H1 (cell line): ENCODE measurements around the gene DIP2C. TPM values are rescaled to one million over a fixed set of nuclear protein-coding genes. Genes with fewer than 3 reads are reported as not detected.

Source experiments
- CTCF ChIA-PET: fragments of 300-600 bp; sonication (Branson Sonifier 250); formaldehyde crosslinking; loops from one replicate; lab custom pipeline; 2021; ENCODE audit not compliant: partially characterized antibody; lab: Charles Lee
- POLR2A ChIA-PET: fragments of 300-600 bp; sonication (Branson Sonifier 250); formaldehyde crosslinking; loops from one replicate; lab custom pipeline; 2021; ENCODE audit warnings: inconsistent platforms; ENCODE audit not compliant: partially characterized antibody; lab: Charles Lee
- DNase-seq, 2 experiments: peaks; one replicate each; pipeline versions ENCODE4 v3.0.0 to v3.0.0-alpha.2; 2010 to 2022; ENCODE audit warnings: low spot score in 2 of 2, low read depth in 1 of 2, mixed read lengths in 1 of 2
- FAIRE-seq: peaks from 2 replicates; lab custom pipeline; 2011; peaks lifted over from hg19 to GRCh38; lab: Jason Lieb, UNC
- H2AFZ ChIP-seq: 2 replicates; pipeline ENCODE4 v1.8.1; 2012; ENCODE audit warnings: low read length, inconsistent platforms
- H2AK5ac ChIP-seq: 2 replicates; pipeline ENCODE4 v1.6.1; 2013; ENCODE audit warnings: low read depth, low read length
- H2BK120ac ChIP-seq: replicated peaks from 2 replicates; pipeline ENCODE3; 2013; ENCODE audit warnings: low read depth, low read length, inconsistent platforms
- H2BK12ac ChIP-seq: 2 replicates; pipeline ENCODE4 v1.6.1; 2013; ENCODE audit warnings: low read depth, low read length
- H2BK15ac ChIP-seq: 2 replicates; pipeline ENCODE4 v1.6.1; 2013; ENCODE audit warnings: low read length
- H2BK20ac ChIP-seq: 2 replicates; pipeline ENCODE4 v1.6.1; 2013; ENCODE audit warnings: low read length
- H2BK5ac ChIP-seq: 2 replicates; pipeline ENCODE4 v1.6.1; 2013; ENCODE audit warnings: low read depth, low read length
- H3K14ac ChIP-seq: 2 replicates; pipeline ENCODE4 v1.6.1; 2013; ENCODE audit warnings: inconsistent platforms; ENCODE audit not compliant: insufficient read length
- H3K18ac ChIP-seq: 2 replicates; pipeline ENCODE4 v1.6.1; 2013; ENCODE audit warnings: low read length; ENCODE audit errors: extremely low read depth
- H3K23ac ChIP-seq: 2 replicates; pipeline ENCODE4 v1.6.1; 2013; ENCODE audit warnings: inconsistent platforms; ENCODE audit not compliant: insufficient read length
- H3K23me2 ChIP-seq: 2 replicates; pipeline ENCODE4 v1.6.1; 2013; ENCODE audit warnings: low read depth, low read length
- H3K27ac ChIP-seq: 2 replicates; pipeline ENCODE4 v1.6.1; 2011; ENCODE audit warnings: low read depth, low read length, inconsistent platforms
- H3K27me3 ChIP-seq, 4 experiments: replicated peaks in 1 of 4; 1 replicate in 1 of 4; 2 replicates in 3 of 4; pipeline versions ENCODE4 v1.6.1 to v1.8.1; 2011 to 2013; ENCODE audit warnings: low read length in 3 of 4, mild to moderate bottlenecking in 3 of 4, inconsistent platforms in 2 of 4, mixed read lengths in 2 of 4, moderate library complexity in 1 of 4; ENCODE audit not compliant: control insufficient read depth in 3 of 4, insufficient read depth in 3 of 4; ENCODE audit errors: extremely low read depth in 1 of 4
- H3K36me3 ChIP-seq, 4 experiments: 2 replicates each; pipeline versions ENCODE4 v1.6.1 to v1.8.1; 2011 to 2013; ENCODE audit warnings: mild to moderate bottlenecking in 4 of 4, low read length in 3 of 4, moderate library complexity in 2 of 4, control low read depth in 1 of 4, inconsistent platforms in 1 of 4; ENCODE audit not compliant: insufficient read depth in 4 of 4, control insufficient read depth in 2 of 4
- H3K4ac ChIP-seq: replicated peaks from 2 replicates; pipeline ENCODE3; 2013; ENCODE audit warnings: low read length, low read depth, mixed read lengths, inconsistent platforms; ENCODE audit not compliant: insufficient read length
- H3K4me1 ChIP-seq, 4 experiments: replicated peaks in 1 of 4; 1 replicate in 1 of 4; 2 replicates in 3 of 4; pipeline versions ENCODE4 v1.6.1 to v1.8.1; 2011 to 2013; ENCODE audit warnings: low read length in 3 of 4, inconsistent platforms in 2 of 4, mixed read lengths in 1 of 4; ENCODE audit not compliant: insufficient read depth in 4 of 4, control insufficient read depth in 3 of 4
- H3K4me2 ChIP-seq, 2 experiments: 2 replicates each; pipeline versions ENCODE4 v1.6.1 to v1.8.1; 2011 to 2013; ENCODE audit warnings: low read depth in 2 of 2, low read length in 2 of 2, control low read depth in 1 of 2, inconsistent platforms in 1 of 2, mild to moderate bottlenecking in 1 of 2; ENCODE audit not compliant: insufficient read depth in 1 of 2
- H3K4me3 ChIP-seq, 4 experiments: fragments of 200-600, 300-600 bp in 1 of 4; sonication (generic), shearing (Covaris generic), sonication (Bioruptor Twin) in 1 of 4; 2 replicates each; pipeline versions ENCODE4 v1.5.1 to v1.8.1; 2011 to 2016; ENCODE audit warnings: low read length in 4 of 4, low read depth in 3 of 4, control low read depth in 2 of 4, inconsistent platforms in 2 of 4, mild to moderate bottlenecking in 2 of 4, mixed read lengths in 1 of 4, moderate library complexity in 1 of 4; ENCODE audit not compliant: insufficient read depth in 2 of 4; ENCODE audit errors: extremely low read depth in 1 of 4
- H3K56ac ChIP-seq: replicated peaks from 2 replicates; pipeline ENCODE3; 2013; ENCODE audit warnings: low read depth, mild to moderate bottlenecking, mixed read lengths, low read length, inconsistent platforms; ENCODE audit not compliant: insufficient read length
- H3K79me1 ChIP-seq: 2 replicates; pipeline ENCODE4 v1.6.1; 2013; ENCODE audit warnings: low read depth, low read length, control low read depth
- H3K79me2 ChIP-seq, 2 experiments: 2 replicates each; pipeline versions ENCODE4 v1.6.1 to v1.8.1; 2012 to 2013; ENCODE audit warnings: low read length in 2 of 2, mild to moderate bottlenecking in 2 of 2, inconsistent platforms in 1 of 2; ENCODE audit not compliant: insufficient read depth in 2 of 2, control insufficient read depth in 1 of 2
- H3K9ac ChIP-seq, 4 experiments: replicated peaks in 1 of 4; 1 replicate in 1 of 4; 2 replicates in 3 of 4; pipeline versions ENCODE4 v1.6.1 to v1.8.1; 2011 to 2013; ENCODE audit warnings: low read depth in 3 of 4, low read length in 3 of 4, control low read depth in 2 of 4, mild to moderate bottlenecking in 2 of 4, moderate library complexity in 2 of 4, inconsistent platforms in 1 of 4; ENCODE audit errors: extremely low read depth in 1 of 4
- H3K9me3 ChIP-seq, 2 experiments: 2 replicates each; pipeline versions ENCODE4 v1.6.1 to v1.8.1; 2012 to 2013; ENCODE audit warnings: mild to moderate bottlenecking in 2 of 2, moderate library complexity in 2 of 2, control low read depth in 1 of 2, inconsistent platforms in 1 of 2, low read depth in 1 of 2, low read length in 1 of 2, mixed read lengths in 1 of 2; ENCODE audit not compliant: insufficient read depth in 2 of 2
- H4K20me1 ChIP-seq, 2 experiments: replicated peaks in 1 of 2; 2 replicates each; pipeline versions ENCODE3 to v1.8.1; 2011 to 2013; ENCODE audit warnings: inconsistent platforms in 2 of 2, low read length in 2 of 2, mild to moderate bottlenecking in 1 of 2; ENCODE audit not compliant: insufficient read depth in 2 of 2, control insufficient read depth in 1 of 2
- H4K5ac ChIP-seq: 2 replicates; pipeline ENCODE4 v1.6.1; 2013; ENCODE audit warnings: low read length, low read depth, mixed read lengths, inconsistent platforms; ENCODE audit not compliant: insufficient read length
- H4K8ac ChIP-seq: 2 replicates; pipeline ENCODE4 v1.8.0; 2013; ENCODE audit warnings: mild to moderate bottlenecking, moderate library complexity, low read length, inconsistent platforms; ENCODE audit not compliant: insufficient read depth; ENCODE audit errors: extremely low read depth
- H4K91ac ChIP-seq: replicated peaks from 2 replicates; pipeline ENCODE3; 2013; ENCODE audit warnings: low read length, mixed read lengths, inconsistent platforms; ENCODE audit not compliant: insufficient read length
- BRCA1 ChIP-seq: IDR thresholded peaks from 2 replicates; pipeline ENCODE4 v1.6.1; 2012; ENCODE audit warnings: low read depth, low read length, improper control_type of control experiment
- CHD2 ChIP-seq: IDR thresholded peaks from 2 replicates; pipeline ENCODE4 v1.6.1; 2012; ENCODE audit warnings: low read length, improper control_type of control experiment
- GTF2F1 ChIP-seq: IDR thresholded peaks from 2 replicates; pipeline ENCODE4 v1.6.1; 2012; ENCODE audit warnings: low read depth, low read length, improper control_type of control experiment, borderline replicate concordance
- HDAC6 ChIP-seq: IDR thresholded peaks from one replicate; pipeline ENCODE4 v1.7.1; 2012; ENCODE audit warnings: low read depth, mild to moderate bottlenecking, inconsistent platforms, low read length, moderate library complexity
- NANOG ChIP-seq: IDR thresholded peaks from 2 replicates; pipeline ENCODE4 v1.6.1; 2011; ENCODE audit warnings: low read length, low read depth, mild to moderate bottlenecking, inconsistent platforms; ENCODE audit not compliant: insufficient read depth, poor library complexity, severe bottlenecking
- POLR2A ChIP-seq, 2 experiments: IDR thresholded peaks; 1 replicate in 1 of 2; 2 replicates in 1 of 2; pipeline ENCODE4 v1.6.1; 2011; ENCODE audit warnings: low read depth in 2 of 2, low read length in 2 of 2, mild to moderate bottlenecking in 2 of 2; ENCODE audit errors: control extremely low read depth in 1 of 2
- RBBP5 ChIP-seq: IDR thresholded peaks from 2 replicates; pipeline ENCODE4 v1.7.1; 2012; ENCODE audit warnings: low read depth, mild to moderate bottlenecking, inconsistent platforms, low read length, moderate library complexity, borderline replicate concordance
- RFX5 ChIP-seq: IDR thresholded peaks from 2 replicates; pipeline ENCODE4 v1.6.1; 2011; ENCODE audit warnings: low read depth, low read length, improper control_type of control experiment, borderline replicate concordance
- SAP30 ChIP-seq: fragments of 300-600 bp; sonication (generic); IDR thresholded peaks from 2 replicates; pipeline ENCODE4 v1.7.1; 2012; ENCODE audit warnings: low read length, moderate library complexity, mild to moderate bottlenecking, inconsistent platforms; ENCODE audit not compliant: insufficient read depth, insufficient replicate concordance
- SIRT6 ChIP-seq: IDR thresholded peaks from one replicate; pipeline ENCODE4 v1.7.1; 2012; ENCODE audit warnings: low read length, inconsistent platforms
- SIX5 ChIP-seq: IDR thresholded peaks from 2 replicates; pipeline ENCODE4 v1.6.1; 2011; ENCODE audit warnings: mild to moderate bottlenecking, low read depth, low read length
- SP4 ChIP-seq: IDR thresholded peaks from 2 replicates; pipeline ENCODE4 v1.6.1; 2012; ENCODE audit warnings: low read length, inconsistent platforms
- WGBS, 2 experiments: shearing (Covaris generic) in 1 of 2; methylation state at CpG; one replicate each; pipeline versions ENCODE4 v1.1.6 to v1.1.7; 2013 to 2015; ENCODE audit warnings: low lambda C conversion rate in 2 of 2, mixed read lengths in 2 of 2, inconsistent platforms in 1 of 2, low coverage in 1 of 2, missing lambda C conversion rate in 1 of 2; ENCODE audit not compliant: insufficient replicate concordance in 2 of 2, insufficient coverage in 1 of 2, insufficient read length in 1 of 2; ENCODE audit errors: extremely low coverage in 1 of 2, missing lambda C conversion rate in 1 of 2; 5-methylcytosine and 5-hydroxymethylcytosine counted together
- polyA plus RNA-seq, 7 experiments: library from polyadenylated mRNA; depleted of rRNA in 3 of 7; stranded (reverse) in 5 of 7; unstranded in 2 of 7; fragments of >200 nt in 5 of 7; fragments of 200-250 nt in 2 of 7; gene quantifications; 1 replicate in 5 of 7; 2 replicates in 1 of 7; 4 replicates in 1 of 7; pipeline versions ENCODE4 v1.2.1 to v1.2.3, GENCODE V29; 2011 to 2013; ENCODE audit warnings: missing spikeins in 2 of 7, mixed read lengths in 2 of 7
- total RNA-seq: library from RNA; stranded (reverse); fragmentation: NEBNext Ultra II Directional; extraction: Animal tissue kit (Norgen Biotek cat#: 25700); gene quantifications from 2 replicates; pipeline ENCODE4 v1.2.1, GENCODE V29; 2021
- TF ChIP-seq, protein P1 (sequence below): IDR thresholded peaks from 2 replicates; pipeline ENCODE4 v1.6.1; 2012; ENCODE audit warnings: inconsistent platforms
- TF ChIP-seq, protein P2 (sequence below): IDR thresholded peaks from 2 replicates; pipeline ENCODE4 v1.6.1; 2011; ENCODE audit warnings: low read depth, mild to moderate bottlenecking, low read length; ENCODE audit not compliant: insufficient read depth

The DIP2C gene
- total and polyA plus RNA-seq, 2 of the 8 experiments (the other 6 are each of a cell fraction or from before 2014, with no cell fraction given) = 3.8 to 9.3 TPM

DNA sequence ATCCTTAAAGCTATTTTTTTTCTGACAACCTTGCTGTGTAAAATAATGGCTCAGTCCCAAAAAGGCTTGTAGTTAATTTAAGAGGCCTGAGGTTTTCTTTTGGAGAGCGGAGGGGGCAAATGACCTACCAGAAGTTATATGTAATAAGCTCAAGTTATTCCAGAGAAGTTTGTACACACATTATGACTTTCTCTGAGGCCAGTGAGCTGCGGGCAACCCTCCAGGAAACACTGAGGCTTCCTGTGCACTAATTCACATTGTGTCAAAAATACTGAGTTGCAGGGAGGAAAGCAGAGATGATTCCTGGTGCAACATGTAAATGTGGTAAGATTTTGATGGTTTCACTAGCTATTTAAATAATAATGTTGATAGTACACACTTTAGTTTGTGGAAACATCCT, 188.6 kb downstream of the DIP2C start:
- Histone ChIP-seq H3K4ac (no peak overlapping the region), H2BK20ac (no peak overlapping the region), H2BK5ac (no peak overlapping the region), H2BK12ac (no peak overlapping the region), H4K5ac (no peak overlapping the region), H4K91ac (no peak overlapping the region), H3K79me2 (no peaks in the 10 kb centered on the region; a peak in 1 of 4 replicates), H3K9ac (no peak overlapping the region), H3K23me2 (no peaks in the 10 kb centered on the region), H3K56ac (no peak overlapping the region), H2BK120ac (no peak overlapping the region), H4K8ac (no peak overlapping the region), H3K18ac (no peak overlapping the region), H3K4me2 (no peak overlapping the region), H3K36me3 (no peaks in the 10 kb centered on the region), H3K14ac (no peak overlapping the region), H3K27me3 (peaks cover 8 to 33% (median 30%) of the 10 kb centered on the region in 4 experiments), H3K23ac (no peak overlapping the region), H3K4me1 (peaks cover 0 to 6% (median 3%) of the 10 kb centered on the region in 4 experiments; a peak in 2 of 7 replicates), H3K9me3 (no peaks in the 10 kb centered on the region), H4K20me1 (peaks cover 14 to 43% of the 10 kb centered on the region in 2 experiments), H3K79me1 (peaks cover 3% of the 10 kb centered on the region; the same call in 1 of the 2 replicates), H3K4me3 (no peak overlapping the region), H2AK5ac (no peak overlapping the region), H3K27ac (no peak overlapping the region), H2AFZ (no peak overlapping the region), H2BK15ac (no peak overlapping the region)
- no peak for DNase-seq
- ChIA-PET POLR2A (no interaction called here), CTCF (interaction anchor here (0.6 to 3.0 kb wide), 7 partner anchors 10 to 409 kb away, joined by 3 to 12 read pairs (median 4); no protein-coding TSS in a partner anchor)
- 100% methylated on average over 1 of the region's 2 CpGs; no CpG with 5 or more reads in 1 of the 2 experiments for WGBS, 2 experiments
- FAIRE-seq = no peak
- TF ChIP-seq CHD2 (no peak), RFX5 (no peak), POLR2A (IDR thresholded peaks at IDR 0.05; ENCODE audit: control extremely low read depth in 1 of 2, low read depth in 2 of 2, low read length in 2 of 2) (no peak), SIX5 (no peak), SAP30 (no peak), GTF2F1 (no peak), BRCA1 (no peak), NANOG (no peak), RBBP5 (no peak), SP4 (no peak), HDAC6 (no peak), SIRT6 (no peak)
- TF ChIP-seq, protein P1, sequence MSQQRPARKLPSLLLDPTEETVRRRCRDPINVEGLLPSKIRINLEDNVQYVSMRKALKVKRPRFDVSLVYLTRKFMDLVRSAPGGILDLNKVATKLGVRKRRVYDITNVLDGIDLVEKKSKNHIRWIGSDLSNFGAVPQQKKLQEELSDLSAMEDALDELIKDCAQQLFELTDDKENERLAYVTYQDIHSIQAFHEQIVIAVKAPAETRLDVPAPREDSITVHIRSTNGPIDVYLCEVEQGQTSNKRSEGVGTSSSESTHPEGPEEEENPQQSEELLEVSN = no peak
- TF ChIP-seq, protein P2, sequence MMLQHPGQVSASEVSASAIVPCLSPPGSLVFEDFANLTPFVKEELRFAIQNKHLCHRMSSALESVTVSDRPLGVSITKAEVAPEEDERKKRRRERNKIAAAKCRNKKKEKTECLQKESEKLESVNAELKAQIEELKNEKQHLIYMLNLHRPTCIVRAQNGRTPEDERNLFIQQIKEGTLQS = no peak
